Astrocyte (in vitro differentiated cells and primary cell): Measurements from ENCODE around the gene ATP1A3. TPM values are rescaled to one million over a fixed set of nuclear protein-coding genes. Genes with fewer than 3 reads are reported as not detected.

ENCODE experiments used
- DNase-seq: peaks from one replicate; pipeline ENCODE4 v3.0.0-alpha.2; 2010; ENCODE audit warnings: low read depth
- FAIRE-seq: peaks from 2 replicates; lab custom pipeline; 2011; peaks lifted over from hg19 to GRCh38; lab: Jason Lieb, UNC
- H2AFZ ChIP-seq: 2 replicates; pipeline ENCODE4 v1.6.0; 2012; ENCODE audit warnings: low read depth, low read length, inconsistent platforms
- H3K27ac ChIP-seq: 2 replicates; pipeline ENCODE4 v1.5.1; 2011; ENCODE audit warnings: low read depth, low read length, inconsistent platforms
- H3K27me3 ChIP-seq: 2 replicates; pipeline ENCODE4 v1.6.0; 2011; ENCODE audit warnings: low read length, inconsistent platforms; ENCODE audit not compliant: insufficient read depth
- H3K36me3 ChIP-seq: 2 replicates; pipeline ENCODE4 v1.5.1; 2011; ENCODE audit warnings: low read length, inconsistent platforms; ENCODE audit not compliant: insufficient read depth
- H3K4me1 ChIP-seq: 2 replicates; pipeline ENCODE4 v1.5.1; 2011; ENCODE audit warnings: low read length, inconsistent platforms; ENCODE audit not compliant: insufficient read depth
- H3K4me2 ChIP-seq: 2 replicates; pipeline ENCODE4 v1.6.0; 2012; ENCODE audit warnings: low read length, inconsistent platforms
- H3K4me3 ChIP-seq: 2 replicates; pipeline ENCODE4 v1.5.1; 2011; ENCODE audit warnings: low read depth, mild to moderate bottlenecking, low read length, inconsistent platforms; ENCODE audit not compliant: insufficient read depth
- H3K79me2 ChIP-seq: 2 replicates; pipeline ENCODE4 v1.6.0; 2012; ENCODE audit warnings: mild to moderate bottlenecking, low read length, inconsistent platforms; ENCODE audit not compliant: insufficient read depth
- H3K9ac ChIP-seq: 2 replicates; pipeline ENCODE4 v1.6.0; 2012; ENCODE audit warnings: mild to moderate bottlenecking, low read length, inconsistent platforms
- H3K9me3 ChIP-seq: 2 replicates; pipeline ENCODE4 v1.5.1; 2012; ENCODE audit warnings: low read depth, mild to moderate bottlenecking, low read length, inconsistent platforms; ENCODE audit not compliant: insufficient read depth
- H4K20me1 ChIP-seq: 2 replicates; pipeline ENCODE4 v1.6.0; 2012; ENCODE audit warnings: low read length, inconsistent platforms; ENCODE audit not compliant: insufficient read depth
- H3K27ac Mint-ChIP-seq: one replicate; pipeline ENCODE4 v1.8.0; 2021; ENCODE audit warnings: mild to moderate bottlenecking, mixed read lengths; ENCODE audit not compliant: unreplicated experiment
- H3K27me3 Mint-ChIP-seq: one replicate; pipeline ENCODE4 v1.8.0; 2021; ENCODE audit warnings: low read depth, mixed read lengths; ENCODE audit not compliant: unreplicated experiment
- H3K36me3 Mint-ChIP-seq: one replicate; pipeline ENCODE4 v1.8.0; 2021; ENCODE audit warnings: low read depth, mixed read lengths; ENCODE audit not compliant: unreplicated experiment
- H3K4me1 Mint-ChIP-seq: one replicate; pipeline ENCODE4 v1.8.0; 2021; ENCODE audit warnings: low read depth, mixed read lengths; ENCODE audit not compliant: unreplicated experiment
- H3K4me3 Mint-ChIP-seq: one replicate; pipeline ENCODE4 v1.8.0; 2021; ENCODE audit warnings: mild to moderate bottlenecking, moderate library complexity, mixed read lengths; ENCODE audit not compliant: unreplicated experiment
- H3K9me3 Mint-ChIP-seq: one replicate; pipeline ENCODE4 v1.8.0; 2021; ENCODE audit warnings: mild to moderate bottlenecking, mixed read lengths; ENCODE audit not compliant: unreplicated experiment
- EZH2 ChIP-seq: IDR thresholded peaks from 2 replicates; pipeline ENCODE4 v1.6.1; 2012; ENCODE audit warnings: mild to moderate bottlenecking, low read length, inconsistent platforms; ENCODE audit not compliant: insufficient read depth
- total RNA-seq: library from RNA; stranded (reverse); gene quantifications from 2 replicates; pipeline ENCODE4 v1.2.1, GENCODE V29; 2021
- TF ChIP-seq, protein P1 (sequence below): IDR thresholded peaks from 2 replicates; pipeline ENCODE4 v1.5.1; 2011; ENCODE audit warnings: low read depth, mild to moderate bottlenecking, inconsistent platforms, low read length, moderate library complexity; ENCODE audit not compliant: insufficient read depth

Gene ATP1A3
- total RNA-seq, 1 donor from 2014 or later: 3.4 TPM

DNA sequence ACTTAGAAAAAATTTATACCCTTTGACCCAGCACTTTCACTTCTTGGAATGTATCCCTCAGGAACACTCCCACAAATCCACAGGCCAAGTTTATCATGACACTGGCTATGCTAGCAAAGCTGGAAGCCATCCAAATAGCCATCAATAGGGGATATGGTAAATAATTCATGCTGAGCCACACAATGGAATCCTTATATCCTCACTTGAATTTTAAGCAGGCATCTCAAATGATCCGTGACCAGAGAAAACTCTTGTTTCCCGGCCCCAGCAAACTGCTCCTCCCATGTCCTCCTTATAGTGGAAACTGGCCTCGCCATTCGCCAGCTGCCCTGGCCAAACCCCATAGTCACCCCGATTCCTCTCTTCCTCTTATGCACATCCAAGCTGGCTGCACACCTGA is 38.4 kb upstream of the ATP1A3 start:
- TF ChIP-seq EZH2: no peak
- TF ChIP-seq, protein P1, sequence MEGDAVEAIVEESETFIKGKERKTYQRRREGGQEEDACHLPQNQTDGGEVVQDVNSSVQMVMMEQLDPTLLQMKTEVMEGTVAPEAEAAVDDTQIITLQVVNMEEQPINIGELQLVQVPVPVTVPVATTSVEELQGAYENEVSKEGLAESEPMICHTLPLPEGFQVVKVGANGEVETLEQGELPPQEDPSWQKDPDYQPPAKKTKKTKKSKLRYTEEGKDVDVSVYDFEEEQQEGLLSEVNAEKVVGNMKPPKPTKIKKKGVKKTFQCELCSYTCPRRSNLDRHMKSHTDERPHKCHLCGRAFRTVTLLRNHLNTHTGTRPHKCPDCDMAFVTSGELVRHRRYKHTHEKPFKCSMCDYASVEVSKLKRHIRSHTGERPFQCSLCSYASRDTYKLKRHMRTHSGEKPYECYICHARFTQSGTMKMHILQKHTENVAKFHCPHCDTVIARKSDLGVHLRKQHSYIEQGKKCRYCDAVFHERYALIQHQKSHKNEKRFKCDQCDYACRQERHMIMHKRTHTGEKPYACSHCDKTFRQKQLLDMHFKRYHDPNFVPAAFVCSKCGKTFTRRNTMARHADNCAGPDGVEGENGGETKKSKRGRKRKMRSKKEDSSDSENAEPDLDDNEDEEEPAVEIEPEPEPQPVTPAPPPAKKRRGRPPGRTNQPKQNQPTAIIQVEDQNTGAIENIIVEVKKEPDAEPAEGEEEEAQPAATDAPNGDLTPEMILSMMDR: no peak
- no peak overlapping the region for H3K4me3 Mint-ChIP-seq
- Histone ChIP-seq H3K27me3 (peaks cover 3% of the 10 kb centered on the region), H3K9me3 (no peaks in the 10 kb centered on the region), H3K27ac (no peak overlapping the region), H4K20me1 (no peaks in the 10 kb centered on the region), H3K9ac (no peak overlapping the region), H3K4me1 (no peaks in the 10 kb centered on the region), H3K4me3 (no peak overlapping the region), H3K36me3 (no peaks in the 10 kb centered on the region), H3K4me2 (no peak overlapping the region), H3K79me2 (no peaks in the 10 kb centered on the region), H2AFZ (no peak overlapping the region)
- H3K9me3 Mint-ChIP-seq: no peaks in the 10 kb centered on the region
- peaks cover 9% of the 10 kb centered on the region for H3K27me3 Mint-ChIP-seq
- DNase-seq (no peak), FAIRE-seq (no peak)
- no peaks in the 10 kb centered on the region for H3K36me3 Mint-ChIP-seq
- H3K4me1 Mint-ChIP-seq: no peaks in the 10 kb centered on the region
- no peak overlapping the region for H3K27ac Mint-ChIP-seq

DNA sequence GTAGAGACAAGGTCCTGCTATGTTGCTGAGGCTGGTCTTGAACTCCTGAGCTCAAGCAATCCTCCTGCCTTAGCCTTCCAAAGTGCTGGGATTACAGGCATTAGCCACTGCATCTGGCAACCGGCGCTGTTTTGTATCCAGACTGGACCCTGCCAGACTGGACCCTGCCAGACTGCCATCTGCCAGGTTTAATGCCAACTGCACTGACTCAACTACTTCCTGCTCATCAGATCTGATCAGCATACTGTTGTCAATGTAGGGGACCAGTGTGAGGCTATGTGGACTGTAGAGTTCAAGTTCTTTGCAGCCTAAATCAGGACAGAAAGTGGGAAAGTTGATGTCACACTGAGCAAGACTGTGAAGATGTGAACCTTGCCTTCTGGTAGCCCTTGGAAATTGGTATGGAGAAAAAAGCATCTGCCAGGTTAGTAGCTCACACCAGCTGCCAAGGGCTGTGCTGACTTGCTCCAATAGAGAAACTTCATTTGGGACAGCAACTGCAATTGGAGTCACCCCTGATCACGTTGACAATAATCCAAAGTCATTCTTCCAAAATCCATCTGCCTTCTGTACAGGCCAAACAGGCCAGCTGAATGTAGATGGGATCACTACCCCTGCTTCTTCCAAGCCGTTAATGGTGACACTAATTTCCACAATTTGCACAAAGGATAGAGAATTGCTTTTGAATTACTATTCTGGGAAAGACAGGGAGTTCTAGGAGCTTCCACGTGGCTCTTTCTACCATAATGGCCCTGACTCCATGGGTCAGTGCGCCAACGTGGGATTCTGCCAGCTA is 36.8 kb upstream of the ATP1A3 start:
- no peaks in the 10 kb centered on the region for H3K36me3 ChIP-seq
- no peaks in the 10 kb centered on the region for H3K4me1 Mint-ChIP-seq
- H3K27me3 ChIP-seq: peaks cover 3% of the 10 kb centered on the region
- H2AFZ ChIP-seq: no peak overlapping the region
- no peak for FAIRE-seq
- no peak overlapping the region for H3K4me3 ChIP-seq
- H3K9me3 Mint-ChIP-seq: no peaks in the 10 kb centered on the region
- H3K27ac ChIP-seq: no peak overlapping the region
- H3K9ac ChIP-seq: no peak overlapping the region
- TF ChIP-seq EZH2: no peak
- TF ChIP-seq, protein P1: no peak
- no peaks in the 10 kb centered on the region for H3K4me1 ChIP-seq
- no peaks in the 10 kb centered on the region for H4K20me1 ChIP-seq
- peaks cover 9% of the 10 kb centered on the region for H3K27me3 Mint-ChIP-seq
- no peak overlapping the region for H3K4me3 Mint-ChIP-seq
- H3K4me2 ChIP-seq: no peak overlapping the region
- H3K27ac Mint-ChIP-seq: no peak overlapping the region
- no peaks in the 10 kb centered on the region for H3K36me3 Mint-ChIP-seq
- no peaks in the 10 kb centered on the region for H3K9me3 ChIP-seq
- H3K79me2 ChIP-seq: no peaks in the 10 kb centered on the region
- DNase-seq: no peak
